ENCODE data around the gene ROBO1. TPM values are rescaled to one million over a fixed set of nuclear protein-coding genes. Genes with fewer than 3 reads are reported as not detected.

Gene ROBO1
- total RNA-seq, 1 donor from 2014 or later = 3.1 TPM

DNA sequence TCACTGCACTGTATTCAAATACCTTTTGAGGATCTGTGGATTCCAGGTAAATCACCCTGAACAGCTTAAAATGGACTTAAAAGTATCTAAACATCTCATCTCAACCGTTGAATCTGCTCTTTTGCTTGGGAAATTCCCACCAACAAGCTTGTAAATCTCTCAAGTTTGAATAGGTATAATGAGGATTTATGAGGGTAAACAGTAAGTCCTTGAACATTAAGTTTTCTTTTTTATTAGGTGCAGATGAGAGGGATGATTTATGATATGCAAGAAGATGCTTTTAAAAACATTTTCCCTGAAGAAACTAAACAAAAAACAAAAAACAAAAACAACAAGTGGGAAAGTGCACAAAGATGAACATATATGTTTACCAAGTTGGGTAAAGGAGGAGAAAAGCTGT is 290.6 kb downstream of the ROBO1 start:
- Mint-ChIP-seq H3K36me3 (ENCODE audit: low read depth) (no peaks in the 10 kb centered on the region), H3K27ac (no peak overlapping the region), H3K4me3 (no peak overlapping the region), H3K27me3 (no peaks in the 10 kb centered on the region), H3K4me1 (no peaks in the 10 kb centered on the region), H3K9me3 (peaks cover 11% of the 10 kb centered on the region)
- CTCF ChIA-PET = no interaction called here
- intact Hi-C loops (cut with micrococcal nuclease) = no loop called here
- DNase-seq (no peak), ATAC-seq (ENCODE audit: low read depth) (no peak)
- TF ChIP-seq, protein P1, sequence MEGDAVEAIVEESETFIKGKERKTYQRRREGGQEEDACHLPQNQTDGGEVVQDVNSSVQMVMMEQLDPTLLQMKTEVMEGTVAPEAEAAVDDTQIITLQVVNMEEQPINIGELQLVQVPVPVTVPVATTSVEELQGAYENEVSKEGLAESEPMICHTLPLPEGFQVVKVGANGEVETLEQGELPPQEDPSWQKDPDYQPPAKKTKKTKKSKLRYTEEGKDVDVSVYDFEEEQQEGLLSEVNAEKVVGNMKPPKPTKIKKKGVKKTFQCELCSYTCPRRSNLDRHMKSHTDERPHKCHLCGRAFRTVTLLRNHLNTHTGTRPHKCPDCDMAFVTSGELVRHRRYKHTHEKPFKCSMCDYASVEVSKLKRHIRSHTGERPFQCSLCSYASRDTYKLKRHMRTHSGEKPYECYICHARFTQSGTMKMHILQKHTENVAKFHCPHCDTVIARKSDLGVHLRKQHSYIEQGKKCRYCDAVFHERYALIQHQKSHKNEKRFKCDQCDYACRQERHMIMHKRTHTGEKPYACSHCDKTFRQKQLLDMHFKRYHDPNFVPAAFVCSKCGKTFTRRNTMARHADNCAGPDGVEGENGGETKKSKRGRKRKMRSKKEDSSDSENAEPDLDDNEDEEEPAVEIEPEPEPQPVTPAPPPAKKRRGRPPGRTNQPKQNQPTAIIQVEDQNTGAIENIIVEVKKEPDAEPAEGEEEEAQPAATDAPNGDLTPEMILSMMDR (IDR thresholded peaks at IDR 0.05) = no peak
- POLR2A ChIA-PET = no interaction called here

GRCh38 chr3:79473993-79474392 is 293.8 kb downstream of the ROBO1 start:
- Mint-ChIP-seq H3K4me3 (no peak overlapping the region), H3K36me3 (ENCODE audit: low read depth) (no peaks in the 10 kb centered on the region), H3K4me1 (no peaks in the 10 kb centered on the region), H3K9me3 (peaks cover 11% of the 10 kb centered on the region), H3K27me3 (no peaks in the 10 kb centered on the region), H3K27ac (no peak overlapping the region)
- ATAC-seq (ENCODE audit: low read depth) = no peak
- intact Hi-C loops (cut with micrococcal nuclease) = no loop called here
- POLR2A ChIA-PET = no interaction called here
- CTCF ChIA-PET = no interaction called here
- TF ChIP-seq, protein P1 (IDR thresholded peaks at IDR 0.05) = no peak
- no peak for DNase-seq

GRCh38 chr3:79467721-79468120 is 300.1 kb downstream of the ROBO1 start:
- Mint-ChIP-seq H3K4me1 (no peaks in the 10 kb centered on the region), H3K27me3 (no peaks in the 10 kb centered on the region), H3K27ac (no peak overlapping the region), H3K9me3 (no peaks in the 10 kb centered on the region), H3K36me3 (ENCODE audit: low read depth) (no peaks in the 10 kb centered on the region), H3K4me3 (no peak overlapping the region)
- ATAC-seq (ENCODE audit: low read depth) = no peak
- no peak for DNase-seq
- TF ChIP-seq, protein P1 (IDR thresholded peaks at IDR 0.05) = no peak
- ChIA-PET CTCF (no interaction called here), POLR2A (no interaction called here)
- intact Hi-C loops (cut with micrococcal nuclease) = no loop called here

DNA sequence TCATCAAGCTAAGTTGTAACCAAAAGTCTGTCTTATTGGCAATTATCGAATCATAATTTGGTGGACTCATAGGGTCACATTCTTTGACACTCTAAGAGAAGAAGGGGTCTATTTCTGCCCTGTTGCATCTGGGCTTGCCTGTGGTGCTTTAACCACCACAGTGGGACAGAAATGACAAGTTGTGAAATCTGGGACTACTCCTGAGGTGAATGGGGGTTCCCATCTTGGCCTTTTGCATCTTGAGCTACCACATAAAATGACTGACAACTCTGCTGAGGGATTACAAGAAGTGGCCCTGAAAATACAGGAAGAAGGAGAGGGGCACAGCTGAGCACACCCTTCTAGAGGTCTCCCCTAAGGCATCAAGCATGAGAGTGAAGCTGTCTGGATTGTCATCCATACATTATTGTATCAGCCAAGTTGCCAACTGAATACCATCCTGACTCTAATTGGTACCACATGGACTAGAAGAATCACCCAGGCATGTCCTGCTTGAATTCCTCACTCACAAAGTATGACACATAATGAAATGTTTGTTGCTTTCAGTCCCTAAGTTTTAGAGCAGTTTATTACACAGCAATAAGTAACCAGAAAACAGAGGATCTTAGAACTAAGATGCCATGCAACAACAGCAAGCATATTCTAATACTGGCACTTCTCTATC is 306.5 kb downstream of the ROBO1 start:
- TF ChIP-seq, protein P1 (IDR thresholded peaks at IDR 0.05) = no peak

GRCh38 chr3:79453600-79453999 is 314.2 kb downstream of the ROBO1 start:
- Mint-ChIP-seq H3K27ac (no peak overlapping the region), H3K4me3 (no peak overlapping the region), H3K4me1 (no peaks in the 10 kb centered on the region), H3K9me3 (no peaks in the 10 kb centered on the region), H3K27me3 (no peaks in the 10 kb centered on the region), H3K36me3 (ENCODE audit: low read depth) (no peaks in the 10 kb centered on the region)
- no peak for ATAC-seq (ENCODE audit: low read depth)
- no peak for DNase-seq
- CTCF ChIA-PET = no interaction called here
- intact Hi-C loops (cut with micrococcal nuclease) = no loop called here
- TF ChIP-seq, protein P1 (IDR thresholded peaks at IDR 0.05) = no peak
- POLR2A ChIA-PET = no interaction called here

More for the DNA sequence above, 306.5 kb downstream of the ROBO1 start:
- POLR2A ChIA-PET = no interaction called here
- H3K4me3 Mint-ChIP-seq = no peak overlapping the region
- no peaks in the 10 kb centered on the region for H3K9me3 Mint-ChIP-seq
- H3K36me3 Mint-ChIP-seq (ENCODE audit: low read depth) = no peaks in the 10 kb centered on the region
- no peak for DNase-seq
- intact Hi-C loops (cut with micrococcal nuclease) = no loop called here
- ATAC-seq (ENCODE audit: low read depth) = no peak
- H3K27ac Mint-ChIP-seq = no peak overlapping the region
- no peaks in the 10 kb centered on the region for H3K27me3 Mint-ChIP-seq
- H3K4me1 Mint-ChIP-seq = no peaks in the 10 kb centered on the region
- CTCF ChIA-PET = no interaction called here

All from activated B cell treated with CpG ODN at 0.5 μM for 24 hours (primary cell).